GM21360 (cell line): ENCODE measurements around the gene DNAJC6.
A peak's percentile ranks its signal among the peaks of the same experiment; 100 is the strongest.

Experiments used
- ATAC-seq: cut with Tn5 transposase; IDR thresholded peaks from one replicate; pipeline ENCODE4 v1.9.1; 2021; ENCODE audit warnings: mild to moderate bottlenecking, moderate library complexity; ENCODE audit not compliant: unreplicated experiment

Gene DNAJC6

DNA sequence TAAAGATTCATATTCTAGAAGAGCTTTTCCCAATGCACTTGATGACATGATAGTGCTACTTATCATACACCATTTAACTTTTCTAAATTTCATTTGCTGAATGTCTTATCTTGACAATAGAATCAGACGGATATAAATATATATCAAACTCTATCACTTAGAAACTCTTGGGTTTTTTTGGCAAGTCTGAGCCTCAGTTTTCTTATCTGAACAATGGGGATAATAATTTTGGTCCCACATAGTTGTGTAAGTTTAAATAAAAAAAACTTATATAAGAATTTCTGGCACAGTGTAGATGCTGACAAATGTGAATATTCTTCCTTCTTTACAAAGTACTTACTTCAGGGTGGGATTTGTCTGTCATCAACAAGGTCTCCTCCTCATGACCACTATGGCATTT lies 89.7 kb downstream of the DNAJC6 start:
- no peak for ATAC-seq

DNA sequence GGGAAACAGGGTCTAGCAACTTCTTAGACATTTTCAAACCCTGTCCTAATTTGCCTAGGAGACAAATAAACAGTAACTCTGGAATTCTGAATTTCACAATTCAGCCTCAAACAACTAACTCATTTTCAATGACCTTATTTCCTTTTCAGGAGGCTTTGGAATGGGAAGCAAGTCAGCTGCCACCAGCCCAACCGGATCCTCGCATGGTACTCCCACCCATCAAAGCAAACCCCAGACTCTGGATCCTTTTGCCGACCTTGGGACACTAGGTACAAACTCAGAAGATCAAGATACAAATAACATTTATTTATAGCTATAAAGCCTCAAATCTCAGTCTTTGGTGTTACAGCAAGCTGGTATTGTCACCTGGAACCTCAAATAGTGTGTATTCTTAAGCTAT lies 92.3 kb downstream of the DNAJC6 start:
- no peak for ATAC-seq

DNA sequence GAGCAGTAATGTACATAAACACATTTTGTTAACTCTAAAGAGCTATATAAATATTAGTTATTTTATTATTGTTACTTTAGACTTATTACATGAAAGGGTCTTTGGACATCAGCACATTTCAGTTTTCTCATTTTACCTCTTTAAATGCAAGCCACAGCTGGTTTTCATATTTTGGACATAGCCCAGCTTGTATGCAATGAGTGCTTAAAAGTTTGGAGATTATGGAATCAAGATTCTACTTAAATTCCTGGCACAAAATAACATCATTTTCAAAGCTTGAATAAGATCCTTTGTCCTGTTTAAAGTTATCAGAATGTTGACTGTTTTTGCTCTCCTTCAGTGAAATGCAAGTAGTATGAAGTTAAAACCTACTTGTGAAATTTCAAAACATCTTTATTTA lies 95.6 kb downstream of the DNAJC6 start:
- no peak for ATAC-seq

DNA sequence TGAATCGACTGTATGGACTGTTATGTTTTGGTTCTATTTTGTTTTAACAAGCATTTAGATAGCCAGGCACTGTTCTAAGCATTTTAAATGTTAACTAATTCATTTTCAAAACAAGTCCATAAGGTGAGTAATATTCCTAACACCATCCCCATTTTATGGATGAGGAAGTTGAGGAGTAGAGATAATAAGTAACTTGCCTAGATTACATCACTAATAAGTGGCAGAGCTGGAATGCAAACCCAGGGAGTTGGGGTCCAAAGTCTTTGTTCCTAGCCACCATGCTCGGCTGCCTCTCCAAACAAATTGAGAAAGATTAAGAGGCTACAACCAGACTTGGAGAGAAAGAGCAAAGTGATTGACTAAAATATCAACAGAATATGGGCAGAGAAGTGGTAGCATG lies 98.5 kb downstream of the DNAJC6 start:
- ATAC-seq, result no peak

DNA sequence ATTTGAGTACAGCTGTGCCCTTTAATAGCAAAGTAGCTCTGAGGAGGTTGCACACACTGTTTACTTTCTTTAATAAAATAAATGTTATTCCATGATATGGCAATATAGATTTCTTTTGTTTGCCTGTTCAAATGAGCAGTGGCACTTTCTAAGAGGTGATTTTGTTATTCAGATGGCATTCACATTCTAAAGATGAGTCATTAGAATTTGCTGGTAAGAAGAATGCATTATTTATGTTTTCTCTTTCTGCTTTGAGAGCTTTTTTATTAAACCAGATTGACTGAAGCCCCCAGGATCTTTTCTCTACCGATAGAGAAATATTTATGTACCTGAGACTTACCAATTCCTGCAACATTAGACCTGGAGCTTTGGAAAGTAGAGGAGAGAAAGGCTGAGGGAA lies 100.0 kb downstream of the DNAJC6 start:
- ATAC-seq, result no peak

DNA sequence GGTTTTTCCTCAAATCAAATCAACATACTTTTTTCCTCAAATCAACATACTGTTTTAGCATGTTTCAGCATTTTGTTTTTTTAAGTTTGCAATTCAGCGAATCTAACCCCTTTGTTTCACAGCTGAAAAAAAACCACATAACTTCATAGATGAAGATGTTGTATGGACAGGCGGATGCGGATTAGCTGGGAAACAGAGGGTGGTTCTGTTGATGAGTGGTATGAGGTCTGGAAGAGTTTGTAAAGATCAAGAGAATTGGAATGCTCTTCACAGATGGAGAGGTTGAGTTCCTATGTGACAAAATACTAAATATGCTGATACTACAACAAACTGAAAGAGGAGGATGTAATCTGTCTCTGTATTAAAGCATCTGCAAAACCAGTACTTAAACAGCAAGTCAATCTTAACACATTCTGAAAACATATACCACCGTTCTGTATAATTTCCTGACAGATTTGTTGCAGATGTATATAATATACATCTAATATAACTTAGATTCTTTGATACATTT lies 100.5 kb downstream of the DNAJC6 start:
- no peak for ATAC-seq

DNA sequence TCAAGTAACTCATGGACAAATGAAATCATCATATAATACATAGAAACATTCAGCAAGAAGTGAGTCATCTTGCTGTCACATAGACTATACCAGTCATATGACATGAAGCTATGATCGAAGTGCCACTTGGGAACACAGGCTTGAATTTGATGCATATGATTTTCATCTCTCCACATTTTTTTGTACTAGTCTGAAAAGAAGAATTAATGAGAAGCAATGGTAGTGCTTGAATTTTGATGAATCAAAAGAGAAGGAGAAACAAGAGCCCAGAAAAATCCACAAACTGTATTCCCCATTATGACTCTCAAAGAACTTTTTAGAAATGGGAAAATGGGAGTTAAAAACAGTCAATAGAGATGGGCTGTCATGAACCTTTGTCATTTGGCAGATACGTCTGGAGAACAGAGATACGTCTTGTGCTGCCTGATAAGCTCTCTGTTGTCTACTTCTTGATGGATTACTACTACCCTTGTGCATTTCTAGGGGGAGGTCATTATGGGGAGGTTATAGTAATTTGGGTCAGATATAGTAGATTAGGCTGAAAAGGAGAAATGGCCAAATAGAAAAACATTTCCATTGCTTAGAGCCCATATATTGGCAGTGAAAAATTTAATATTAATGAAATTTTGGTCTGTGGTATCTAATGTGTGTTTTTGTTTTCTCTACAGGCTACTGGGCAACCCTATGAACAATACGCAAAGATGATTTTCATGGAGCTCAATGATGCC lies 103.1 kb downstream of the DNAJC6 start:
- no peak for ATAC-seq

DNA sequence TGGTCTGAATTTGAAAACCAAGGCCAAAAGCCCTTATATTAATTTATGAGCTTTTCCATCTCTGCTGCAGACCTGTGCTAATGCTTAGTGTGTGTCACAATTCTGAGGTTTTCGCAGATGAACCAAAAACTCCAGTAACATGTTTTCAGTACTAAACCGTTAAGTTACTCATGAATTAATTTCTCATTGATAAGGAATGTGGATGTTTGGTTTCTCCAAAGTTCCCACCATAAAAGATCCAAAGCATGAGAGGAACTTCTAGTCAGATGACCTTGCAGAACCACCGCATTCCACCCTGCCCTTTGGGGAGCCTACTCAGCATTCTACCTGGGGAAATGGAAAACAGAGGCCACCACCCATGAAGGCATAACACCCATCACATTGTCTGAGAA lies 103.6 kb downstream of the DNAJC6 start:
- no peak for ATAC-seq

DNA sequence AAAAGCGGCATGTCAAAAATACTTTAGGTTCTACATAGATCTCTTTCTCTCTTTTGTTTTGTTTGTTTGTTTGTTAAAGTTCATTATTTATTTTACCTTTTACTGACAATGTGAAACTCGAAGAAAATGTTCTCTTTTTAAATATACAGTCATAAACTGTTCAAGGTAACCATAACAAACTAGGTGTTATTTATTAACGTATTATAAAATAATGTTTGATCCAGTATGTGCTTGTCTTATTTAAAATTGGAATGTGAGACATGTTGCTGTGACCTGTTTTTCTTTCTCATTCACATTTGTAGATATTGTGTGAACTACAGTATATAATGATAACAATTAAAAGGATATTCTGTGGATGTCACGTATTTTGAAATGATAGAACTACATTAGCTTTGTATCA lies 105.2 kb downstream of the DNAJC6 start:
- no peak for ATAC-seq

DNA sequence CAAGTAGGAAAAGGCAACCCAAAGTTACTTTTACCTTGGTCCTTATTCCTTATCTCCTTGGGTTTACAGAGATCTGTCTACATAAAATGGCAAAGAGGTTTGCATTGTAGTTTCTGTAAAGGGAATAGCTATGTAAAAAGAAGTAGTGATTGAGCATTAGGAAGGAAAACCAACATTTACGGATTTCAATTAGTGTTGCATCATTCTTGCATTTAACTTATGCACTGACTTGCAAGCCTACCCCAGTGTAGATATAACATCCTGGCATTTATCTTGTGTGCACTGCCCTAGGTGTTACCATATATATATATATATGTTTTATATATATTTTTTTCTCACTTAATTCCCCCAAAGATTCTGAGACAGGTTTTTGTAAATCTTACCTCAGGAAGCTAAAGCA lies 107.4 kb downstream of the DNAJC6 start:
- ATAC-seq, result no peak

DNA sequence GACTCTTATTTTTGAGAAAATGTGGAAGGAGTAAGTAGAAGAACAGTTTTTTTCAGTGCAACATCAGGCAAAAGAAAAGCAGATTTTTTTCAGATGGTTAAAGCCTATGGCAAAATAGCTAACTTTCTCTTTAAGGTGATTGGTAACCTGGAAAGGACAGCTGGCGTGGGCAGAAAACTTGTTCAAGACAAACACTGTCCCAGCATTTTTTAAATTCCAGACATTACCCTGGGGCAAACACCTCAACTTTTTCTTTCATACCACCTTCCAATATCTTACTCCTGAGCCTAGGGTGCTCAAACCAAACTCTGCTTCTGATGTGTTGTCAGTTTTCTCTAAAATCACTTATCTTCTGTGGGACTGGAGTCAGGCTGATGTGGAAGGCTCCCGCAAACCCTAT lies 108.4 kb downstream of the DNAJC6 start:
- no peak for ATAC-seq

DNA sequence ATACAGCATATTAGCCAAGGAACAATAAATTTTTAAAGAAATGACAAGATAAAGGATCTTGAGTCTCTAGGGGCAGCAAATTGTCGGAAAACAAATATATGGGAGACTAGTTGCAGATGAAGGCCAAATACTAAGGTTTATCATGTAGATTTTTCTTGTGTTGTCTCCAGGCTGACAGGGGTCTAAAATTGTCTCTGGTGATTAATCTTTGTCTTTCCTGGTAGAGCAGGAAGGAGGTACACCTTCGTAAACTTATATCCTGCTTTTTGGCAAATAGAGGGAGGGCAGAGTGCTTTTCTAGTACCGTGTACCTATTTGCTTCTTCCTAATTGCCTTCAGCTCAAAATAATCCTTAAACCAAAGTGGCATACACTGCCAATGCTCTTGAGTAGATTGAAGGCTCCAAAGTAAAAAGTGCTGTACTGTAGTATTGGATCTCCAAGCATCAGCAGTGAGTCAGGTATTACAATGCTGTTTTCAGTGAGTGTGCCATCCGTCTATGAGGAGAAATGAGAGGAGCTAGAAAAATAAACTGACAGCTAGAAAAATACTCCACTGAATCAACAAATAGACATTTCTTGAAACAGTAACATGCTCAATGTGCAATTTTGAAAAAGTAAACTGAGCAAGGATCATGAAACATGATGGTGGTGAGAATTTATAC lies 109.3 kb downstream of the DNAJC6 start:
- no peak for ATAC-seq

DNA sequence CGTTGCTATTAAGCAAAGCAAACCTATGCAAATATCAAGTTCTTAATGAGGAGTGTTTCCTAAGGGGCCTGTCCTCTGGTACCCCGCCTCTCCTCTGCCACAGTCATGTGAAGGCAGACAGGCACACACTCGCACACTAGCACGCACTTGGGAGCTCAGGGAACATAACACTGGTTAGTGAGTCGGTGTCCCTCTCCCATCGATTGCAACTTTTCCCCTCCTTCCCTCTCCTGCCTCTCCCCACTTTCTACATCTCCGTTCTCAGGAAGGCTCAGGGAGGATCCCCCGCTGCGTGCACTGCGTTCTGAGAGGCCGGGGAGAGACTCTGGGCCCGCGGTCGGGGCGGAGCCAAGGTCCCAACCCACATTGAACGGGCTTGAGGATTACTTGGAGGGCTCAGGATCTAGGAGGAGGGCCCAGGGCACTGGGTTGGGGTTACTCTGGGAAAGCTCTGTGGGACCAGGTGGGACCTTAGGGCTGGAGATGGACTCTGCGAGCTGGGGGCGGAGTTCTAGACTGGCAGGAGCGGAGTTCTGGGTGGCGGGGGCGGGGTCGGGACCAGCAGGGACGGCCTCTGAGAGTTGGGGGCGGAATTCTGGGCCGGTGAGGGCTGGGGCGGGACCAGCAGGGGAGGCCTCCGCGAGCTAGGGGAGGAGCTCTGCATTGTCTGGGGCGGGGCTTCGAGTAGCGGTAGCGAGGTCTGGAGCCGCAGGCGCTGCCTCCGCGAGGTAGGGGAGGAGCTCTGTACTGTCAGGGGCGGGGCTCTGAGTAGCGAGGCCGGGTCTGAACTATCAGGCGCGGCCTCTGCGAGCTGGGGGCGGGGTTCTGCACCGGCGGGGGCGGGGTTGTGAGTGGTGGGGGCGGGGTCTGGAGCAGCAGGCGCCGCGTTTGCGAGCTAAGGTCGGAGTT lies 110.6 kb downstream of the DNAJC6 start:
- peak; percentile 94 for ATAC-seq

DNA sequence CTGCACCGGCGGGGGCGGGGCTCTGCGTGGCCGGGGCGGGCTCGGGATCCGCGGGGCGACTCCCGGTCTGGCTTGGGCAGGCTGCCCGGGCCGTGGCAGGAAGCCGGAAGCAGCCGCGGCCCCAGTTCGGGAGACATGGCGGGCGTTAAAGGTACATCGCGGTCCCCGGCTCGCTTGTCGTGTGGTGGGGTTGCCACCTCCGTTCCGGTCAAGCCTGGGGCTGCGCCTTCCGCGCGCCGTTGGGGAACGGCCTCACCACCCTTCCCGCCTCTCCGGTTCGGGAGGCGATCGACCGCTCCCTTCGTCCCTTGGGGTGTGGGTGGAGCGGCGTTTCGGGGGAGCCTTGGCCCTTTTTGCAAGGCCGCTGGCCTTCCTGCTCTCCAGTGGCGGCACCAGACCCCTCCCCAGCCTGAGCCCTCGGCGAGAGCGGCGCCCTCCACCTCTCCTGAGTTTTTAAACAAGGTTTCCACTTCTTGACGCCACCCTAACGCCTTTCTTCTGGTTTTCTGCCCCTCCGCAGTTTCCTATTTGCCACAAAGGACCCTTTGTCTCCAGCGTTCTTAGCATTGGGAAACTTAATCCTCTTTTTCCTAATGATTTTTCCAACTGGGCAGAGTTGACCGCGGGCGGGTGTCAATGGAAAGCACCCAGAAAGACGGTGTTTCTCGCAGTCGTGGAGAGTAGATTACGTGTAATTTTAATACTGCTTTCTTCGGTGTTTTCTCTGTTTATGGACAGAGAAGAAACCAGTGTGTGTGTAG lies 111.4 kb downstream of the DNAJC6 start, which contains the start of the genes LEPR and LEPROT:
Gene LEPR (plus strand): TSS at position 79 of the 761 bp plus-strand sequence. CDS start 144,898 bp downstream, outside the sequence.
Gene LEPROT (plus strand): TSS at position 79 of the 761 bp plus-strand sequence. CDS start 57 bp downstream, at position 136.
- ATAC-seq, result peak; percentile 50

DNA sequence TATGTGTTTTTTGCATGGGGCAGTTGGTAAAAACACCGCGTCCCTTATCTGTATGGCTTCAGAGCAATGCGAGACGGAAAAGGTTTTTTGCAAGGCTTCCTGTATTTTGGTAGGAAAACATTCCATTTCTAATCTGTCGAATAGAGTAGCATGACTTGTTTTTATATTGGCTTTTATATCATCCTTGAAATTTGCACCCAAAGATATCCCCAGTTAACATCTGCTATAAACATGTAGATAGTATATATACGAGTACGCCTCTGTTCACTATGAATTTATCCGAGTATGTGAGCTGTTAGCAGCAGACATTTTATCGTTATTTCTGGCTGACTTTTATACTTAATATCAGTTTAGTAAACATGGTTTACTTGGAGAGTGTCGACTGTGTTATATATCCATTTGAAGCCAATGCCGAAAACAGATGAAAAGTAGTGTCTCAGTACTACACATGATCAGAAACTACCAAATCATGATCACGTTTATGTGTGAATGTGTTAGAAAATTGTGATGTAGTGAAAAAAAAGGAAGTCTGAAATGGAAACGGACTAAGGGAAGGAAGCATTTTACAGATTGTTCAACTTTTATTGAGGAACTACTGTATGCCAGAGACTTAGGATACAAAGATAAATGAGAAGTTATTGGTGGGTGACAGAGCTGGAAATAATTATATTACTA lies 112.1 kb downstream of the DNAJC6 start:
- ATAC-seq, result no peak

DNA sequence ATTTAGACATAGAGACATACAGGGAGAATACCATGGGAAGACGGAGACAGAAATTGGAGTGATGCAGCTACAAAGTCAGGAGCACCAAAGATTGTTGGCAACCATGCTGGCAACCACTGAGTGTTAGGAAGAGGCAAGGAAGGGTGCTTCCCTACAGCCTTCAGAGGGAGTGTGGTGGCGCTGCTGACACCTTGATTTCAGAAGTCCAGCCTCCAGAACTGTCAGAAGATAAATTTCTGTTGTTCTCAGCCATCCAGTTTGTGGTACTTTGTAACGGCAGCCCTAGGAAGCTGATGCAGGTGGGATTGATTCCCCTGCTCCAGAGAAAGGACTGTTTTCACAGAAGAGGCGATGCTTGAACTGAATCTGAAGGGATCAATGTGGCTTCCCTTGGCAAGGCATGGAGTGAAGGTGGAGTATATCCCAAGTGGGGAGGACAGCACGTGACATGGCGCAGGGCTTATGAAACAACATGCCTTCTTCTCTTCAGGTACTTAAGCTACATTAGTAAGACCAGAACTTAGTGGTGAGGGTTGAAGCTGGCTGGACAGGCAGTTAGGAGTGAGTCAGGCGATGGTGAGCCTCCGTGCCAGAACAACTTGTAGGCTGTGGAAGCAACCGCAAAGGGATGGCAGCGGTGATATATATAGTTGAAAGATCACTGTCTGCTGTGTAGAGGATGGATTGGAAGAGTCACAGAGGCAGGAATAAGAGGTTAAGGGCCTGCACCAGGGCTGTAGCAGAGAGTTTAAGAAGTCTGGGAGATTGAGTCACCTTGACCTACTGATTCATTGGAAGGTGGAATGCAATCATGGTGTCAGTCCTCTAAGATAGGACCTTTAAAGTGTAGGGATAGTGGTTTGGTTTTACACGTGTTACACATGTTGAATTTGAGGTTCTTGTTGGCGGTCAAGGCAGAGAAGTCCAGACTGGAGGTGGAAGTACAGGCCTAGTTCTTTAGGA lies 113.2 kb downstream of the DNAJC6 start:
- ATAC-seq, result no peak

DNA sequence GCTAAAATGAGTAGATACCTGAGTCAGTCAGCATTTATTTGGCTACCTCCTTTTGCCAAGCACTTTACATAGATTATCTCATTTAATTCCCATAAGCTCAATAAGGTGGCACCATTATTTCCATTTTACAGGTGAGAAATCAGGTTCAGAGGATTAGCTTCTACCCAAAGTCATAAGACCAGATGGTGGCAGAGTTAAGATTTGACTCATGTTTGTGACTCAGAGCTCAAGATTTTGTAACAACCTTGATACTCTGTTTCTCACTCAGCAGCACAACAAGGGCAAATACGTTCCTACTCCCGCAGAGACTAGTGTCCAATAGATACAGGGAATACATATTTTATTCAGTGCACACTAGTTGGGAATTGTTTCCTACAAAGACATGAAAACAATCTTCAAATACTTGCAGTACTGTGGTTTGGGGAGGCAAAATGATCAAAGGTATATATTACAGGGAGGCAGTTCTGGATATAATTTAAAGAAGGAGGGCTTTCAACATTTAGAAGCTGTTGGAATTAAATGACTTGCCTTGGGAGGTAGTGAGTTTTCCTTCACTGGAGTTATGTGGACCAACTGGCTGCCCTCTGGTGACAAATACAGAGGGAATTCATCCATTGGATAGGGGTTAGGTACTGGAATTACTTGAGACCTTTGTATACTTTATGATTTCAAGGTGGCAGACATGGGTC lies 114.7 kb downstream of the DNAJC6 start:
- ATAC-seq, result no peak

DNA sequence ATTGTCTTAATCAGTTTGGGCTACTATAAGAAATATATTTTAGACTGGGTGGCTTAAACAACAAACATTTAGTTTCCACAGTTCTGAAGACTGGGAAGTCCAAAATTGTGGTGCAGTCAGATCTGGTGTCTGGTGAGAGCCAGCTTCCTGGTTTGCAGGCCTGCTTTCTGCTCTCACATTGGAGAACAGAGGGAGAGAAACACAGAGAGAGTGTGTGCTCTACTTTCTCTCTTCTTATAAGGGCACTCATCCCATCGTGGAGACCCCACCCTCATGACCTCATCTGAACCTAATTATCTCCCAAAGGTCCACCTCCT lies 115.2 kb downstream of the DNAJC6 start:
- ATAC-seq, result no peak
